Stimulated activated CD4-positive, alpha-beta T cell treated with anti-CD3 and anti-CD28 coated beads, Interleukin-1b, Interleukin-23, amount 100 ng/mL, for 48 hours (primary cell): ENCODE data around the gene SLC10A3.

Source experiments
- DNase-seq: peaks from one replicate; pipeline ENCODE4 v3.0.0-alpha.2; 2020

The SLC10A3 gene

GRCh38 chrX:154490414-154491083 is at the start of gene SLC10A3:
Gene SLC10A3, minus strand, starts transcription at chrX:154490629. Its CDS starts 1,689 bp downstream, at chrX:154488940.
- DNase-seq: peak; percentile 91

- DNase-seq: no peak
These were observed 48.6 kb upstream of the SLC10A3 start for GRCh38 chrX:154539077-154539476.

GRCh38 chrX:154535892-154536291 is 45.5 kb upstream of the SLC10A3 start:
- DNase-seq: no peak

- peak; percentile 87 for DNase-seq
These were observed 44.3 kb upstream of the SLC10A3 start for GRCh38 chrX:154534526-154535322.

GRCh38 chrX:154532690-154533089 is 42.3 kb upstream of the SLC10A3 start:
- no peak for DNase-seq

GRCh38 chrX:154531626-154532025 is 41.2 kb upstream of the SLC10A3 start:
- DNase-seq: no peak

GRCh38 chrX:154530286-154530685 is 39.9 kb upstream of the SLC10A3 start:
- DNase-seq: no peak

- no peak for DNase-seq
These were observed 38.8 kb upstream of the SLC10A3 start for GRCh38 chrX:154529206-154529612.

GRCh38 chrX:154526901-154527675 is 36.7 kb upstream of the SLC10A3 start:
- peak; percentile 57 for DNase-seq

GRCh38 chrX:154525606-154526490 is 35.4 kb upstream of the SLC10A3 start:
- DNase-seq: no peak

GRCh38 chrX:154519389-154519788 is 29.0 kb upstream of the SLC10A3 start:
- DNase-seq: no peak

GRCh38 chrX:154517101-154517781 is 26.8 kb upstream of the SLC10A3 start:
- no peak for DNase-seq

- DNase-seq: no peak
These were observed 26.2 kb upstream of the SLC10A3 start for GRCh38 chrX:154516656-154517100.

- DNase-seq: peak; percentile 93
These were observed 25.7 kb upstream of the SLC10A3 start, which contains the start of gene FAM3A for GRCh38 chrX:154515966-154516655. Gene FAM3A, minus strand, starts transcription at chrX:154516232. Its CDS starts 460 bp downstream, at chrX:154515772.

- peak; percentile 24 for DNase-seq
These were observed 24.9 kb upstream of the SLC10A3 start for GRCh38 chrX:154515090-154515965.

GRCh38 chrX:154513716-154514115 is 23.3 kb upstream of the SLC10A3 start:
- no peak for DNase-seq

- DNase-seq: no peak
These were observed 22.6 kb upstream of the SLC10A3 start for GRCh38 chrX:154512879-154513553.

- DNase-seq: no peak
These were observed 21.3 kb upstream of the SLC10A3 start for GRCh38 chrX:154511761-154512160.

GRCh38 chrX:154509455-154509854 is 19.0 kb upstream of the SLC10A3 start:
- no peak for DNase-seq
